ENCODE results near the gene ACTBL2.
"Not testable (repeated sequence)": the region's sequence is repeated elsewhere in the genome, so short reads cannot be mapped to it uniquely, and the experiment has no call there.

ACTBL2 gene

GRCh38 chr5:57482671-57483106, at the start of gene ACTBL2:
Gene ACTBL2 (minus strand): TSS chr5:57482811. CDS start chr5:57482707, 104 bp downstream.
- no peak for DNase-seq

GRCh38 chr5:57531333-57531732, 48.7 kb upstream of the ACTBL2 start:
- DNase-seq, result no peak

GRCh38 chr5:57529864-57530263, 47.3 kb upstream of the ACTBL2 start:
- DNase-seq, result no peak

- DNase-seq, result no peak
Measured at GRCh38 chr5:57527870-57528269, 45.3 kb upstream of the ACTBL2 start.

GRCh38 chr5:57524348-57525060, 41.9 kb upstream of the ACTBL2 start:
- no peak for DNase-seq

GRCh38 chr5:57522477-57522876, 39.9 kb upstream of the ACTBL2 start:
- DNase-seq, result not testable (repeated sequence)

- DNase-seq, result not testable (repeated sequence)
Measured at GRCh38 chr5:57518415-57518814, 35.8 kb upstream of the ACTBL2 start.

- DNase-seq, result no peak
Measured at GRCh38 chr5:57517250-57517649, 34.6 kb upstream of the ACTBL2 start.

GRCh38 chr5:57513785-57514184, 31.2 kb upstream of the ACTBL2 start:
- no peak for DNase-seq

GRCh38 chr5:57511321-57511720, 28.7 kb upstream of the ACTBL2 start:
- no peak for DNase-seq

- no peak for DNase-seq
Measured at GRCh38 chr5:57509501-57510260, 27.1 kb upstream of the ACTBL2 start.

- no peak for DNase-seq
Measured at GRCh38 chr5:57508211-57508610, 25.6 kb upstream of the ACTBL2 start.

- DNase-seq, result no peak
Measured at GRCh38 chr5:57505272-57506200, 22.9 kb upstream of the ACTBL2 start.

- no peak for DNase-seq
Measured at GRCh38 chr5:57504357-57504756, 21.7 kb upstream of the ACTBL2 start.

GRCh38 chr5:57503433-57503832, 20.8 kb upstream of the ACTBL2 start:
- no peak for DNase-seq

- peak in 1 of 2 experiments; percentile 35 for DNase-seq
Measured at GRCh38 chr5:57501414-57502201, 19.0 kb upstream of the ACTBL2 start.

GRCh38 chr5:57499262-57500050, 16.8 kb upstream of the ACTBL2 start:
- DNase-seq, result peak; percentile 16 to 28

GRCh38 chr5:57497733-57498132, 15.1 kb upstream of the ACTBL2 start:
- no peak for DNase-seq

- peak in 1 of 2 experiments; percentile 14 for DNase-seq
Measured at GRCh38 chr5:57495285-57496086, 12.9 kb upstream of the ACTBL2 start.

Measured in NCI-H446 (cell line).